CD14-positive monocyte (primary cell): ENCODE data around the gene S100A4. TPM values are rescaled to one million over a fixed set of nuclear protein-coding genes. Genes with fewer than 3 reads are reported as not detected.

Experiments
- DNase-seq, 3 donors: peaks; one replicate each; pipeline ENCODE4 v3.0.0-alpha.2; 2011 to 2022
- H2AFZ ChIP-seq: 2 replicates; pipeline ENCODE4 v1.6.0; 2012; ENCODE audit warnings: mild to moderate bottlenecking, low read depth, low read length, inconsistent platforms; ENCODE audit not compliant: insufficient read depth, poor library complexity, severe bottlenecking
- H3K27ac ChIP-seq, 2 donors: 1 replicate in 1 of 2; 2 replicates in 1 of 2; pipeline ENCODE4 v1.5.1; 2012 to 2013; ENCODE audit warnings: low read length in 2 of 2, control low read depth in 1 of 2, inconsistent platforms in 1 of 2, low read depth in 1 of 2, mild to moderate bottlenecking in 1 of 2
- H3K27me3 ChIP-seq, 2 donors: one replicate each; pipeline versions ENCODE4 v1.6.0 to v1.6.1; 2011 to 2013; ENCODE audit warnings: low read length in 2 of 2; ENCODE audit not compliant: control insufficient read depth in 2 of 2, insufficient read depth in 2 of 2
- H3K36me3 ChIP-seq, 2 donors: replicated peaks in 1 of 2; 1 replicate in 1 of 2; 2 replicates in 1 of 2; pipeline versions ENCODE4 v1.5.1 to v1.6.1; 2012 to 2013; ENCODE audit warnings: low read length in 2 of 2, control low read depth in 1 of 2, inconsistent platforms in 1 of 2, mild to moderate bottlenecking in 1 of 2; ENCODE audit not compliant: insufficient read depth in 2 of 2, control insufficient read depth in 1 of 2
- H3K4me1 ChIP-seq, 2 donors: 1 replicate in 1 of 2; 2 replicates in 1 of 2; pipeline versions ENCODE4 v1.5.1 to v1.6.1; 2012 to 2013; ENCODE audit warnings: low read length in 2 of 2, control low read depth in 1 of 2, inconsistent platforms in 1 of 2, mild to moderate bottlenecking in 1 of 2, moderate library complexity in 1 of 2; ENCODE audit not compliant: insufficient read depth in 2 of 2, control insufficient read depth in 1 of 2
- H3K4me2 ChIP-seq: replicated peaks from 2 replicates; pipeline ENCODE3; 2012; ENCODE audit warnings: low read length, moderate library complexity, mild to moderate bottlenecking; ENCODE audit not compliant: poor library complexity, severe bottlenecking; ENCODE audit errors: extremely low read depth
- H3K4me3 ChIP-seq, 3 experiments: fragments of 200-600 bp in 1 of 3; sonication (generic) in 1 of 3; replicated peaks in 1 of 3; 1 replicate in 2 of 3; 2 replicates in 1 of 3; pipeline ENCODE4 v1.5.1; 2011 to 2013; ENCODE audit warnings: low read length in 3 of 3, mild to moderate bottlenecking in 3 of 3, control low read depth in 2 of 3, low read depth in 2 of 3, inconsistent platforms in 1 of 3, moderate library complexity in 1 of 3
- H3K79me2 ChIP-seq: 2 replicates; pipeline ENCODE4 v1.6.0; 2012; ENCODE audit warnings: mild to moderate bottlenecking, control low read depth, inconsistent platforms, low read length, moderate library complexity; ENCODE audit not compliant: insufficient read depth
- H3K9ac ChIP-seq: 2 replicates; pipeline ENCODE4 v1.6.0; 2017; ENCODE audit warnings: low read length, mild to moderate bottlenecking; ENCODE audit not compliant: insufficient read depth, poor library complexity, severe bottlenecking
- H3K9me3 ChIP-seq, 2 donors: replicated peaks in 1 of 2; 1 replicate in 1 of 2; 2 replicates in 1 of 2; pipeline versions ENCODE4 v1.5.1 to v1.6.1; 2012 to 2013; ENCODE audit warnings: low read length in 2 of 2, control low read depth in 1 of 2; ENCODE audit not compliant: control insufficient read depth in 1 of 2, insufficient read depth in 1 of 2
- H4K20me1 ChIP-seq: 2 replicates; pipeline ENCODE4 v1.6.0; 2012; ENCODE audit warnings: mild to moderate bottlenecking, low read length, control low read depth, moderate library complexity; ENCODE audit not compliant: insufficient read depth
- H3K27ac Mint-ChIP-seq, 7 donors: one replicate each; pipeline ENCODE4 v1.8.0; 2020; ENCODE audit warnings: mild to moderate bottlenecking in 7 of 7, mixed read lengths in 7 of 7, moderate library complexity in 6 of 7, inconsistent platforms in 2 of 7
- H3K27me3 Mint-ChIP-seq, 3 donors: one replicate each; pipeline ENCODE4 v1.8.0; 2021 to 2022; ENCODE audit warnings: low read depth in 3 of 3, mild to moderate bottlenecking in 3 of 3, mixed read lengths in 3 of 3, moderate library complexity in 3 of 3, inconsistent platforms in 1 of 3
- H3K36me3 Mint-ChIP-seq, 2 donors: one replicate each; pipeline ENCODE4 v1.8.0; 2020; ENCODE audit warnings: mixed read lengths in 2 of 2, inconsistent platforms in 1 of 2, mild to moderate bottlenecking in 1 of 2
- H3K4me1 Mint-ChIP-seq: one replicate; pipeline ENCODE4 v1.8.0; 2020; ENCODE audit warnings: mild to moderate bottlenecking, mixed read lengths
- H3K4me3 Mint-ChIP-seq, 2 donors: one replicate each; pipeline ENCODE4 v1.8.0; 2020; ENCODE audit warnings: mild to moderate bottlenecking in 2 of 2, mixed read lengths in 2 of 2, moderate library complexity in 1 of 2
- H3K9me3 Mint-ChIP-seq, 7 donors: one replicate each; pipeline ENCODE4 v1.8.0; 2020 to 2022; ENCODE audit warnings: mixed read lengths in 7 of 7, mild to moderate bottlenecking in 6 of 7, moderate library complexity in 6 of 7, inconsistent platforms in 2 of 7
- WGBS: methylation state at CpG from one replicate; pipeline ENCODE4 v1.1.5; 2013; ENCODE audit warnings: missing lambda C conversion rate; ENCODE audit not compliant: insufficient coverage; 5-methylcytosine and 5-hydroxymethylcytosine counted together
- intact Hi-C, 2 donors: fragments of 100-400 bp; cut with micrococcal nuclease; formaldehyde crosslinking; loops; one replicate each; pipeline versions ENCODE4 v1.15.0 to v1.15.1; 2023
- polyA plus RNA-seq, 3 donors: library from polyadenylated mRNA; depleted of rRNA in 1 of 3; unstranded in 2 of 3; stranded (reverse) in 1 of 3; fragments of 300-500 nt in 2 of 3; fragments of >200 nt in 1 of 3; fragmentation: Illumina TruSeq in 2 of 3; gene quantifications; 1 replicate in 2 of 3; 2 replicates in 1 of 3; pipeline ENCODE4 v1.2.3, GENCODE V29; 2012 to 2021
- TF ChIP-seq, protein P1 (sequence below): fragments of 200-600 bp; IDR thresholded peaks from one replicate; pipeline ENCODE4 v1.8.0; 2022; ENCODE audit warnings: antibody characterized with exemption, mild to moderate bottlenecking

Gene S100A4
- polyA plus RNA-seq, 3 donors, result 4,538 to 7,344 (median 6,092) TPM

DNA sequence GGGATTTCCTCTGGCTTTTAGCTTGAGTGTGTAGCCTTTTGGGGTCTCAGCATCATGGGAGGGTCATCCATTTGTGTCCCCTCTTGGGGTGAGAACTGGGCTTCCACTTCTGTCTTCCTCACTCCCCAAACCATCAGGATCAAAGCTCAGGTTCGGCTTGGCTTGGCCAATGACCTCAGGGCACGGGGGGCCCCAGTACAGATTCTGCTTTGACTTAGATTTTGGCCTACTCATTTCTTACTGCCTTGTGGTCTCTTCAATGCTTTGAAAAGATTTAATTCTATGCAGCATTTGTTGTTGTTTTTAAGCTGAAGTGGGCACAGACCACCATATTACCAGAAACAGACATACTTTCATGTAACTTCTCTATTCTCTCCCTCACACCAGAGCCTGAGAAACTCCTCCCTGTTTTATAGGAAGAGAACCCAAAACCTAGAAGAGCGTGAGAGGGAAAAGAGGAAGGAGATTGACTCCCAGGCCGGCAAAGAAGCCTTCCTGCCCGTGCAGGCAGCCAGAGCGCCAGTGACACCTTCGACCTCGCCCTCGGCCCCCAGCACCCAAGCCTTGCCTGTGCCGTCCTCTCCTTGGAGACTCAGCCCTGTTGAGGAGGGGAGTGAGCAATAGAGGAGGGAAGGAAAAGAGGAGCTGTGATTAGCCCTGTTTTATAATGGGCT, 5.4 kb upstream of the S100A4 start:
- no peaks in the 10 kb centered on the region for H3K27me3 ChIP-seq
- peaks cover 0 to 2% (median 1%) of the 10 kb centered on the region in 3 donors for H3K27me3 Mint-ChIP-seq
- no peaks in the 10 kb centered on the region for H3K9me3 Mint-ChIP-seq
- H3K36me3 ChIP-seq, result no peaks in the 10 kb centered on the region
- H3K4me2 ChIP-seq, result peak overlapping the region; percentile 24
- peaks cover 17% of the 10 kb centered on the region for H3K79me2 ChIP-seq
- H3K9me3 ChIP-seq, result no peaks in the 10 kb centered on the region
- H3K4me3 ChIP-seq, result peak overlapping the region in 1 of 3 experiments; percentile 33
- H3K4me1 Mint-ChIP-seq, result peaks cover 79% of the 10 kb centered on the region
- H3K36me3 Mint-ChIP-seq, result peaks cover 2 to 9% of the 10 kb centered on the region in 2 donors
- TF ChIP-seq, protein P1, sequence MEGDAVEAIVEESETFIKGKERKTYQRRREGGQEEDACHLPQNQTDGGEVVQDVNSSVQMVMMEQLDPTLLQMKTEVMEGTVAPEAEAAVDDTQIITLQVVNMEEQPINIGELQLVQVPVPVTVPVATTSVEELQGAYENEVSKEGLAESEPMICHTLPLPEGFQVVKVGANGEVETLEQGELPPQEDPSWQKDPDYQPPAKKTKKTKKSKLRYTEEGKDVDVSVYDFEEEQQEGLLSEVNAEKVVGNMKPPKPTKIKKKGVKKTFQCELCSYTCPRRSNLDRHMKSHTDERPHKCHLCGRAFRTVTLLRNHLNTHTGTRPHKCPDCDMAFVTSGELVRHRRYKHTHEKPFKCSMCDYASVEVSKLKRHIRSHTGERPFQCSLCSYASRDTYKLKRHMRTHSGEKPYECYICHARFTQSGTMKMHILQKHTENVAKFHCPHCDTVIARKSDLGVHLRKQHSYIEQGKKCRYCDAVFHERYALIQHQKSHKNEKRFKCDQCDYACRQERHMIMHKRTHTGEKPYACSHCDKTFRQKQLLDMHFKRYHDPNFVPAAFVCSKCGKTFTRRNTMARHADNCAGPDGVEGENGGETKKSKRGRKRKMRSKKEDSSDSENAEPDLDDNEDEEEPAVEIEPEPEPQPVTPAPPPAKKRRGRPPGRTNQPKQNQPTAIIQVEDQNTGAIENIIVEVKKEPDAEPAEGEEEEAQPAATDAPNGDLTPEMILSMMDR, result no peak
- peak overlapping the region; percentile 83 to 92 (median 90) for H3K27ac Mint-ChIP-seq
- peaks cover 78 to 84% of the 10 kb centered on the region in 2 donors for H3K4me1 ChIP-seq
- peak overlapping the region; percentile 52 for H3K9ac ChIP-seq
- peak overlapping the region; percentile 76 to 94 for H3K27ac ChIP-seq
- peak overlapping the region; percentile 13 to 26 for H3K4me3 Mint-ChIP-seq
- WGBS, result 0% methylated on average over 8 of the region's 10 CpGs
- DNase-seq, result peak; percentile 89 to 95 (median 93)
- intact Hi-C loops, result no loop called here
- no peaks in the 10 kb centered on the region for H4K20me1 ChIP-seq
- H2AFZ ChIP-seq, result peak overlapping the region; percentile 42

DNA sequence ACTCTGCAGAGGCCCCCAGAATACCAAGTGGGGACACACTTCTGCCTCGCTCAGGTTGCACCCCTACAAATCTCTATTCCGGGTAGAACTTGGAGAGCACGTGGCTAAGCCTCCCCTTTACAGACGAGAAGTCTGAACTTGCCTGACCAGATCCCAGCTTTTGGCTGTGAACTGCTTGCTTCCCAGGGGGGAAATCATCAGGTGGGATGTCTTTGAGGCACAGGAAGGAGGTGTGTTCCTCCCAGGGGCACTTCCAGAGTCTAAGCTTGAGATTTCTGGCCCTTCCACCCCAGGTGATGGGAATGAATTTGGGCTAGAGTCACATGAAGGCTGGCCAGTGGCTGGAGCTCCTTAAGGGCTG, 4.8 kb upstream of the S100A4 start:
- no peak overlapping the region for H3K4me3 Mint-ChIP-seq
- H3K27me3 Mint-ChIP-seq, result peaks cover 1 to 4% (median 2%) of the 10 kb centered on the region in 3 donors
- Histone ChIP-seq H3K36me3 (no peaks in the 10 kb centered on the region), H3K27ac (peak overlapping the region; percentile 76 to 94), H3K79me2 (peaks cover 23% of the 10 kb centered on the region), H3K9me3 (no peaks in the 10 kb centered on the region), H3K9ac (no peak overlapping the region), H2AFZ (no peak overlapping the region), H3K4me1 (peaks cover 81 to 86% of the 10 kb centered on the region in 2 donors), H3K27me3 (no peaks in the 10 kb centered on the region), H3K4me3 (peak overlapping the region in 1 of 3 experiments; percentile 33), H4K20me1 (peaks cover 2% of the 10 kb centered on the region), H3K4me2 (no peak overlapping the region)
- TF ChIP-seq, protein P1, result no peak
- DNase-seq, result no peak
- H3K27ac Mint-ChIP-seq, result peak overlapping the region; percentile 81 to 92 (median 90)
- intact Hi-C loops, result no loop called here
- H3K36me3 Mint-ChIP-seq, result peaks cover 2 to 9% of the 10 kb centered on the region in 2 donors
- H3K9me3 Mint-ChIP-seq, result no peaks in the 10 kb centered on the region
- peaks cover 84% of the 10 kb centered on the region for H3K4me1 Mint-ChIP-seq
- WGBS, result 100% methylated on average over 2 of the region's 4 CpGs
